ENCODE measurements around the gene ABLIM2.

- TF ChIP-seq CTCF (conservative IDR thresholded peaks at IDR 0.05; ENCODE audit: low read length) (no peak), EZH2phosphoT487 (IDR thresholded peaks at IDR 0.05; ENCODE audit: borderline replicate concordance, low read depth, low read length) (no peak)
These were observed 42.7 kb upstream of the ABLIM2 start for GRCh38 chr4:8201321-8201781.
